ENCODE measurements around the gene RTRAF. TPM values are rescaled to one million over a fixed set of nuclear protein-coding genes. Genes with fewer than 3 reads are reported as not detected.

The RTRAF gene
- polyA plus RNA-seq, 1 experiment = 205 TPM

GRCh38 chr14:51954031-51954430 is 35.3 kb upstream of the RTRAF start:
- Histone ChIP-seq H3K36me3 (ENCODE audit: control insufficient read depth, insufficient read depth, low read length) (no peaks in the 10 kb centered on the region), H3K27me3 (ENCODE audit: control insufficient read depth, insufficient read depth, low read length) (no peaks in the 10 kb centered on the region), H3K4me3 (ENCODE audit: low read depth, low read length) (no peak overlapping the region)
- CTCF ChIA-PET = no interaction called here
- TF ChIP-seq CTCF (IDR thresholded peaks at IDR 0.05; ENCODE audit: insufficient read depth, low read depth, low read length) = no peak
- POLR2A ChIA-PET = no interaction called here
- DNase-seq (ENCODE audit: low read depth) = no peak

GRCh38 chr14:51954657-51955056 is 34.7 kb upstream of the RTRAF start:
- no peak for DNase-seq (ENCODE audit: low read depth)
- Histone ChIP-seq H3K36me3 (ENCODE audit: control insufficient read depth, insufficient read depth, low read length) (no peaks in the 10 kb centered on the region), H3K27me3 (ENCODE audit: control insufficient read depth, insufficient read depth, low read length) (no peaks in the 10 kb centered on the region), H3K4me3 (ENCODE audit: low read depth, low read length) (no peak overlapping the region)
- no peak for TF ChIP-seq CTCF (IDR thresholded peaks at IDR 0.05; ENCODE audit: insufficient read depth, low read depth, low read length)
- ChIA-PET POLR2A (no interaction called here), CTCF (no interaction called here)

- ChIA-PET POLR2A (no interaction called here), CTCF (interaction anchor here (1.7 kb wide), 1 partner anchor 21 kb away, joined by 4 read pairs; no protein-coding TSS in a partner anchor)
- Histone ChIP-seq H3K36me3 (ENCODE audit: control insufficient read depth, insufficient read depth, low read length) (no peaks in the 10 kb centered on the region), H3K27me3 (ENCODE audit: control insufficient read depth, insufficient read depth, low read length) (no peaks in the 10 kb centered on the region), H3K4me3 (ENCODE audit: low read depth, low read length) (no peak overlapping the region)
- no peak for DNase-seq (ENCODE audit: low read depth)
- TF ChIP-seq CTCF (IDR thresholded peaks at IDR 0.05; ENCODE audit: insufficient read depth, low read depth, low read length) = no peak
These were observed 31.4 kb upstream of the RTRAF start for GRCh38 chr14:51957950-51958349.

- Histone ChIP-seq H3K4me3 (ENCODE audit: low read depth, low read length) (no peak overlapping the region), H3K36me3 (ENCODE audit: control insufficient read depth, insufficient read depth, low read length) (no peaks in the 10 kb centered on the region), H3K27me3 (ENCODE audit: control insufficient read depth, insufficient read depth, low read length) (no peaks in the 10 kb centered on the region)
- ChIA-PET POLR2A (no interaction called here), CTCF (no interaction called here)
- TF ChIP-seq CTCF (IDR thresholded peaks at IDR 0.05; ENCODE audit: insufficient read depth, low read depth, low read length) = no peak
- DNase-seq (ENCODE audit: low read depth) = no peak
These were observed 29.4 kb upstream of the RTRAF start for GRCh38 chr14:51959928-51960327.

- Histone ChIP-seq H3K36me3 (ENCODE audit: control insufficient read depth, insufficient read depth, low read length) (no peaks in the 10 kb centered on the region), H3K27me3 (ENCODE audit: control insufficient read depth, insufficient read depth, low read length) (no peaks in the 10 kb centered on the region), H3K4me3 (ENCODE audit: low read depth, low read length) (no peak overlapping the region)
- CTCF ChIA-PET = no interaction called here
- POLR2A ChIA-PET = no interaction called here
- no peak for DNase-seq (ENCODE audit: low read depth)
- no peak for TF ChIP-seq CTCF (IDR thresholded peaks at IDR 0.05; ENCODE audit: insufficient read depth, low read depth, low read length)
These were observed 28.5 kb upstream of the RTRAF start for GRCh38 chr14:51960866-51961265.

All from BJ (cell line).